ENCODE results near the gene SIL1. TPM values are rescaled to one million over a fixed set of nuclear protein-coding genes. Genes with fewer than 3 reads are reported as not detected.

SIL1 gene
- polyA plus RNA-seq, 4 donors: 52.6 to 55.5 (median 53.0) TPM

DNA sequence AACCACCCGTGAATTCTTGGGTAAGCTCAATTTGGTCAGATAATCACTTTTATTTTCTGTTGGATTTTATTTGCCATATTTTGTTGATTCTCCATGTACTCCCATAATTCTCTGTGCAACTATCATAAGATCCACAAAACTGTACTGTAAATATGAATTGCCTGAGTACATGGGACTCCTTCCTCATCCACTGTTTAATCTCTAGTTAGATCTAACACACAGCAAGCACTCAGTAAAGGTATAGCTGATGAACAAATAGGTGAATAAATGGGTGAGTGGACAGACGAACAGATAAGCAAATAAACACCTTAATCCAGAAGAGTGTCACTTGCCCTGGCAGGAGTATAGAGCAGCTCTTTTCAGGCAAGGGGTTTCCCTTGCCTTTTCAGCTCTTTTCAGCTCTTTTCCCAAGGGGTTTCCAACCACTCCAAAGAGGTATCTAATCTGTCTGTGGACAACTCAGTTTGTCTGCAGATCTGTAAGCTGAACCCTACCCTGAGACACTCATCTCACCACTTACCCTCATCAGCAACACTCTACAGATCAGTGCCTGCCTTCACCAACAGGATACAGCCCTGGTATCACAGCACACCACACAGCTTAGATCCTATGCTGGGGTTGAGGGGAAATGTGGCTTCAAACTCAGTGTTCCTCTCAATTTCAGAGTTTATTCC, 51.2 kb downstream of the SIL1 start:
- DNase-seq (ENCODE audit: low read depth in 4 of 4, low spot score in 3 of 4): no peak

DNA sequence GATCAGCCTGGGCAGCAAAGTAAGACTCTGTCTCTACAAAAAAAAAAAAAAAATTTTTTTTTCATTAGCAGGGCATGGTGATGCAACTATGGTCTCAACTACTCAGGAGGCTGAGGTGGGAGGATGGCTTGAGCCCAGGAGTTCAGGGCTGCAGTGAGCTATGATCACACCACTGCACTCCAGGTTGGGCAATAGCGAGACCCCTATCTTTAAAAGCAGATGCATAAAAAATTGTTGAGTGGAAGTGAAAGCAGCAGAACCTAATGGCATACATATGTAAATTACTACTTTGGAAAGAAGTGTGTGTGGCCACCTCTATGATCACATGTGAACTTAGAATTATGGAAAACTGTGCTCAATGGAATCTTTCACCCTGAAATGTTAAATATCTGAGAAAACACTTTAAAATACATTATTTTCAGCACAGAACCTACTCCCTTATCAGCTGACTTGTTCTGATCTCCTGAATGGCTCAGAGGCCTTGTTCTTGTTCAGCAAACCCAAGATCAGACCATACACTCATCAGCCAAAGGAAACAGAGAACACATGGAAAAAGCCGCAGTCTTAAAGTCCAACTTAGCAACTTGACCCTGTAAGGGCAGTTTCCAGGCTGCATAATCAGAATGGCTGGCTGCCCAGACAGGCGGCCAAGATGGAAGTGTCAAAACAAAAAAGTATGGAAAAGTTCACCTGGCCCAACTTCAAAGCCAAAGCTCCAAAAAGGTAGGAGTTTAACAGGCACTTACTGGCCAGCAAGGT, 56.5 kb downstream of the SIL1 start:
- no peak for DNase-seq (ENCODE audit: low read depth in 4 of 4, low spot score in 3 of 4)

- no peak for DNase-seq (ENCODE audit: low read depth in 4 of 4, low spot score in 3 of 4)
These were observed 57.5 kb downstream of the SIL1 start for GRCh38 chr5:139140591-139141071.

- no peak for DNase-seq (ENCODE audit: low read depth in 4 of 4, low spot score in 3 of 4)
These were observed 59.4 kb downstream of the SIL1 start for GRCh38 chr5:139138809-139139208.

- no peak for DNase-seq (ENCODE audit: low read depth in 4 of 4, low spot score in 3 of 4)
These were observed 60.1 kb downstream of the SIL1 start for GRCh38 chr5:139138109-139138508.

GRCh38 chr5:139137697-139138096, 60.5 kb downstream of the SIL1 start:
- no peak for DNase-seq (ENCODE audit: low read depth in 4 of 4, low spot score in 3 of 4)

- no peak for DNase-seq (ENCODE audit: low read depth in 4 of 4, low spot score in 3 of 4)
These were observed 63.3 kb downstream of the SIL1 start for GRCh38 chr5:139134906-139135305.

DNA sequence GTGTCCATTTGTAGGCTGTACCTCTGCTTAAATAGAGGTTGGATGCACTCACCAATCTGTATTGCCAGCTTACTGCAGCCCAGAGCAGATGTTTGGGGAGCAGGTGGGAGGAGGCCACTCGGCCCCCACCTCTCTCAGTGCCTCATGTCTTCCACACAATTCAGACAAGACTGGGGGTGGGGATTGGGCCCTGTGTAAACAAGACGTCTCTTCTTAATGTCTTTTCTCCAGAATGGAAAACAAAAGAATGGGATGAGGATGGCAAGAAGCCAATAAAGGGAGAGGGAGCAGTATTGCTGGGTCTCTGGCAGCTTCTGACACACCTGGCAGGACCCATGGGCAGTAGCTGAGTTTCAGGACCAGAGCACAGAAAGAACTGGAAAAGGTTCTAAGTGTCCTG, 64.9 kb downstream of the SIL1 start:
- DNase-seq (ENCODE audit: low read depth in 4 of 4, low spot score in 3 of 4): no peak

DNA sequence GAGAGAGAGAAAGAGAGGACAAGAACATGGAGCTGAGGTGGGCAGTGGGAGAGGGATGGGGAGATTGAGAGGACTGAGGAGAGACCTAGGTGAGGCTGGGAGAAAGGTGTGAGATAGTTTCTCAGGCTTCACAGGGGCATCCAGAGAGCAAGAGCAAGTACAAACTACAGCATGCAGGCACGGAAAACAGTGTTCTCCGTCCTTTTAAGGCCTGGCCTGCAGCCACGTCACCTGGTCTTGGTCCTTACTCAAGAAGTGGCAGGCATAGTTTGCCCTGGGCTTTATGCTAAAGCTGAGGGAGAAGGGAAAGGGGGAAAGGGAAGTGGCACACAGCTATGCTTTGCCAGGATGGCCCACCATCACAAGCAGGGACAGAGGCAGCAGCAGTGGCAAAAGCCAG, 65.7 kb downstream of the SIL1 start:
- no peak for DNase-seq (ENCODE audit: low read depth in 4 of 4, low spot score in 3 of 4)

DNA sequence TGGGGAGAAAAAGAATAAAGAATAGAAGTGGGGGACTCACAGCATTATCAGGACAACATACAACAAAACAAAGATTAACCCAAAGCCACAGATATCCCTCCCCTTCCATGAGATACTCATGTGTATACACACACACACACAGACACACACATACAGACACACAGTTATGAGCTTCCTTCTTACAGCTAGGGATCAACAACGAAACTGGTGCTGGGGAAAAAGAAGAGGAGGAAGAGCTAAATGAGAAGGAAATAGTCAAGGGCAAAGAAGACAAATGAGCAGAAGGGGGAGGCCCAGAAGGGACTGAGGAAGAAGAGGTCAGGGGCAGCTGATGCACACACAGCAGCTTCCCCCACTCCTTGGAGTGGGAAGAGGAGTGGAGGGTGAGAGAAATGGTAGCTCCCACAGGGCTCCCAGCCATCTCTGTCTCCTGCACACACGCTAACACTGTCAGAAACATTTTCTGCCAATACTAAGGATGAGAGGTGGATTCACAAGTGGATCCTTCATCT, 66.2 kb downstream of the SIL1 start:
- no peak for DNase-seq (ENCODE audit: low read depth in 4 of 4, low spot score in 3 of 4)

GRCh38 chr5:139131465-139131864, 66.7 kb downstream of the SIL1 start:
- no peak for DNase-seq (ENCODE audit: low read depth in 4 of 4, low spot score in 3 of 4)

GRCh38 chr5:139131062-139131461, 67.1 kb downstream of the SIL1 start:
- DNase-seq (ENCODE audit: low read depth in 4 of 4, low spot score in 3 of 4): no peak

GRCh38 chr5:139130214-139130613, 68.0 kb downstream of the SIL1 start:
- no peak for DNase-seq (ENCODE audit: low read depth in 4 of 4, low spot score in 3 of 4)

GRCh38 chr5:139126711-139127111, 71.5 kb downstream of the SIL1 start:
- no peak for DNase-seq (ENCODE audit: low read depth in 4 of 4, low spot score in 3 of 4)

DNA sequence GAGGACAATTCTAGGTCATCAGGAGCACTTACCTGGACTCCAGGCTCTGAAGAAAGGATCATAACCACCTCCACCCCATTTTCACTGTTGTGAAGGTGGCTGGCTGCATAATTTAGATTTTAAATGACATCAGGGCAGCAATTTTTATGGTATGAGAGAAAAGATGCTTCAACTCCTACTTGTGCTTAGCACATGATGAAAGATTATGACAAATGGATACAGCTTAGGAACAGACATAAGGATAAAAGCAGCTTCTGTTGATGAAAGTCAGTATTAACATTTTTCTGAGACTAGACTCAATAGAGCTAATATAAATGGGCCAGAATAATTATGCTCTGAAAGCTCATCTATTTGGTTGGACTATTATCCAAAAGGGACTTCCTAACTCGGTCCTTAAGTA, 72.2 kb downstream of the SIL1 start:
- no peak for DNase-seq (ENCODE audit: low read depth in 4 of 4, low spot score in 3 of 4)

- DNase-seq (ENCODE audit: low read depth in 4 of 4, low spot score in 3 of 4): no peak
These were observed 73.2 kb downstream of the SIL1 start for GRCh38 chr5:139124774-139125520.

GRCh38 chr5:139121120-139121519, 77.0 kb downstream of the SIL1 start:
- DNase-seq (ENCODE audit: low read depth in 4 of 4, low spot score in 3 of 4): no peak

- DNase-seq (ENCODE audit: low read depth in 4 of 4, low spot score in 3 of 4): no peak
These were observed 77.6 kb downstream of the SIL1 start for GRCh38 chr5:139120521-139120920.

DNA sequence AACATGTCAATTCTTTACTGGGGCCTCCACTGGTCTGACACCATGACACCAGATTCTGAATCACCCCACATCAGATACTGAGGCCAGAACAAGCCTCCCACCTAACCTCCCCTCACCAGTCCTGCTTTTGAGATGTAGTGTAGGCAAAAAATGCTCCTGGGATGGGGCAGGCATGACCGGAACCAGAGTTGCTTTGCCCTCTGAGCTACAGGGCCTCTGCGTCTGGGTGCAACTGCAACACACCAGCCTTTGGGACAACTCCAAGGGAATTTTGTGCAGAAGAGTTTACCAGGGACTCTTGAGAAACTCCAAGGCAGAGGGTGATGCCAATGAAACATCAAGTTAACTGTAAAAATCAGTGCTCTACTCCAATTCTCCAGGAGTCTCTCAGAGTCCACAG, 79.4 kb downstream of the SIL1 start:
- DNase-seq (ENCODE audit: low read depth in 4 of 4, low spot score in 3 of 4): no peak

DNA sequence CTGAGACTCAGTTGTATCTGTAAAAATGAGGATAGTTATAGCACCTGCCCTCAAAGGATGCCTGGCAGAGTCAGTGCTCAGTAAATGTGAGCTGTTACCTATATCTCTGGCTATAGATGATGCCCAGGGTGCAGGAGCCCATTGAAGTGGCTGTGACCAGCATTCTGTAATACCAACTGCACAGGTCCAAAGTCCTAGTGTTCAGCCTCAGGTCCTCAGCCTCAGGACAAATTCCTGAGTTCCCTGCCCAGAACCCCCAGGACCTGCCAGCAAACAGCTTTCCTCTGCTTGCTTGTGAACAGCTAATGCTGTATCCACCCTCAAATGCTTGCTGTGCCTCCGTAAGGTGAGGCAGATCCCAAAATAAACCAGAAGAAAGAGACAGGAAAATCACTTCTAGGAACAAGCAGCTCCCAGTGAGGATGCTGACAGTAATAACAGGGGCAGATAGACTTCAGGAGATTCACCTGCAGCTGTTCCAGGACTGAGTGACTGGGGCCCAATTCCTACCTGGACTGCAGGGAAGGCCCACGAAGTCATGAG, 80.8 kb downstream of the SIL1 start:
- no peak for DNase-seq (ENCODE audit: low read depth in 4 of 4, low spot score in 3 of 4)

DNA sequence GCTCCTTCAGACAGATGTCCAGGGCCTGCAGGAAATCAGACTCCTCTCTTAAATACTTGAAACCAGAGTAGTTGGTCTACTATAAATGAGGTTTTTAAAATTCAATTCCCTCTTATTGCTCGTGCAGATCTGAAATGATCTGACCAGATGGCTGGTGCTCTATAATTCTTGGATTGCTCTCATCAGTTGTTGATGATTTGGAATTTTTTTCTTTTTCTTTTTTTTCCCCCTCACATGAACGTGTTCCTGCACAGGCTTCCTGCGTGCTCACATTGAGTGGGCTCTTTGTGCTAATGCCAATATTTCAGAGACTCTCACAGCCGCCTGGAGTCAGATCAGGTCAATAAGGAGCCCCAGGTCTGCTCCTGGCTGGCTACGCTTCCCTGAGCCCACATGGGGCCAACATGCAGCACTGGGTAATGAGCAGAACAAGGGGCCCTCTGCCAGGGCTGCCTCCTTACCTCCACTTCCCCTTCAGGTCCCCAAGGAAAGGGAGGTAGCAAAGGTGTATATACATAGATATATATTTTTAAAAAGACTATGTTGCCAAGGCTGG, 82.0 kb downstream of the SIL1 start:
- DNase-seq (ENCODE audit: low read depth in 4 of 4, low spot score in 3 of 4): no peak
